NCI-H146 treated with DMSO at 0.1 percent for 48 hours (cell line): ENCODE measurements around the gene HDGFL2.
"Not testable (repeated sequence)": the region's sequence is repeated elsewhere in the genome, so short reads cannot be mapped to it uniquely, and the experiment has no call there.

Source experiments
- DNase-seq: peaks from one replicate; lab custom pipeline; 2025; ENCODE audit not compliant: unreplicated experiment; lab: John Stamatoyannopoulos, UW

Gene HDGFL2

DNA sequence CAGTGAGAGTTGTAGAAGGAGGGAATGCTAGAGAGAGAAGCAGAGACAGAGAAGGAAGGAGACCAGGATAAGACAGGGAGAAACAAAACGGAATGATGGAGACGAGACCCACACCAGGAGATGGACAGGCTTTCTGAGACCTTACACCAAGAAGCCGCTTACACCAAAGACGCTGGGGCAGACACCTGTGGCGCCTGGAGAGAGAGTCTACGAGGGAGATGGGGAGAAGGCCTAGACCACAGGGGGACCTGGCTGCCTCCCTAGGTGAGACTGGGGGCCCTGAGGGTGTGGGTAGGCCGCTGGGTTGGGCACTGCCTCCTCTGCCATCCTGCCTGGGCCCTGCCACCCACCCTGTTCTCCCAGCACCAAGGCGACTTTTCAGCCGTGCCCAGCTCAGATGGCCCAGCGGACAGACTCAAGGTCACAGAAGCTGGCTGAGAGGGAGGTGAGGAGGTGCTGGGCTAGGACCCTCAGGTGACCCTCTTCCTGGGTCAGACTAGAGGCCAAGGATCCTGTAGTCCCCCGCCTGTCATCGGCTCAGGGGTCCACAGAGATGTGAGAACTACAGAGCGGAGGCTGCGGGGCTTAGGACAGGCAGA lies 57.9 kb downstream of the HDGFL2 start:
- DNase-seq = no peak

DNA sequence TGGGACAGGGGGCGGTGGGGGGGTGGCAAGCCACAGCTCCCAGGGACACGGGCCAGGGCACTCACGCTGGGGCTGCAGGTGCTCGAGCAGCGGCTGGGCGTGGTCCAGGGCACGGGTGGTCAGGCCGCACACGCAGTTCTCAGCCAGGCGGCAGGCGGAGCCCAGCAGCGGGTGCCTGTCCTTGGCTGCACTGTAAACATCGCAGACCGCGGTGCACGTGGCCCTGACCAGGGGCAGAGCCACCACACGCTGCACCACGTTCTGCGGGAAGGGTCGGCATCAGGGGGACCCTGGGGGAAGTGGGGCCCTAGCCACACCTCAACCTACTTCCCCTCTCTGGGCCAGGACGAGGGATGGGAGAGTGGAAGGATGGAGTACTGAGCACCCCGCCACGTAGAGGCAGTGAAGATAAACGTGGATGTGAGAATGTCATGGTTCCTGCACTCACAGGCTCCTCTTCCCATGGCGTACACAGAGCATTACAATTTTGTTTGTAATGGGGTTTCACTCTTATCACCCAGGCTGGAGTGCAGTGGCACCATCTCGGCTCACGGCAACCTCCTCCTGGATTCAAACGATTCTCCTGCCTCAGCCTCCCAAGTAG lies 59.6 kb downstream of the HDGFL2 start:
- no peak for DNase-seq

DNA sequence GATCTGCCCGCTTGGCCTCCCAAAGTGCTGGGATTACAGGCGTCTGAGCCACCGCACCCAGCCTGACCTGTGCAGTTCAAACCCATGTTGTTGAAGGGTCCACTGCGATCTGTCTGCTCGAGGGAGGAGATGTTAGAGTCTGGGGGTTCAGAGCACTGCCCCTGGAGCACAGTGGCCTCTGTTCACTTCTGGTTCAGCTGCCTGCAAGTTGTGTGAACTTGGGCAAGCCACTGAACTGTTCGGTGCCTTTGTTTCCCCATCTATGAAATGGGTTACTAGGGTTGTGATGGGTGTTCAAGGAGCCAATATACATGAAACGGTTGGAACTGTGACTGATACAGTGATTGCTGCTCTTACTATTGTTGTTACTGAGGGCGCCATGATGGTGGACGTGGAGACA lies 61.2 kb downstream of the HDGFL2 start:
- DNase-seq = no peak

DNA sequence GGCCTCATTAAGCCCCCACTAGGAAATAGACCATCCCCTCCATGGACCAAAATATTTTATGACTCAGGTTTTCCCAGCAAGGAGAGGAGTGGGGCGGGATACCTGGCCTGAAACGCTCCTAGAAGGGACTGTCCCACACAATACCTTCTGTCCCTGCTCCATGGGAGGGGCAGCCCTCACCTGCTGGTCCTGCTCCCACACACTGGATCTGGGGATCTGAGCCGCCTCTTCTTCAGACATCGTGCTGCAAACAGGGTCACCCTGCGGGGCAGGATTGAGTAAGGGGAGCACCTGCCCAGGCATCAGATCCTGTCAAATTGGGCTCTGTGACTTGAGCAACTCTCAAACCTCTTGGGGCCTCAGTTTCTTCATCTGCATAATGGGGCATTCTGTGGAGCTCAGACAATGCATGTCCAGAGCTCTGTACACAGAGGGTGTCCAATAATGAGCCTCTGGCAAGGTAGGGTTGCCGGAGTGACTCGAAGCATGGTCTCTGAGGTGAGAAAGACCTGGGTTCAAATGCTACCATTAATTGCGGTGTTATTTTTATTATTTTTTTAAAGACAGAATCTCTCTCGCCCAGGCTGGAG lies 61.8 kb downstream of the HDGFL2 start:
- DNase-seq = no peak

DNA sequence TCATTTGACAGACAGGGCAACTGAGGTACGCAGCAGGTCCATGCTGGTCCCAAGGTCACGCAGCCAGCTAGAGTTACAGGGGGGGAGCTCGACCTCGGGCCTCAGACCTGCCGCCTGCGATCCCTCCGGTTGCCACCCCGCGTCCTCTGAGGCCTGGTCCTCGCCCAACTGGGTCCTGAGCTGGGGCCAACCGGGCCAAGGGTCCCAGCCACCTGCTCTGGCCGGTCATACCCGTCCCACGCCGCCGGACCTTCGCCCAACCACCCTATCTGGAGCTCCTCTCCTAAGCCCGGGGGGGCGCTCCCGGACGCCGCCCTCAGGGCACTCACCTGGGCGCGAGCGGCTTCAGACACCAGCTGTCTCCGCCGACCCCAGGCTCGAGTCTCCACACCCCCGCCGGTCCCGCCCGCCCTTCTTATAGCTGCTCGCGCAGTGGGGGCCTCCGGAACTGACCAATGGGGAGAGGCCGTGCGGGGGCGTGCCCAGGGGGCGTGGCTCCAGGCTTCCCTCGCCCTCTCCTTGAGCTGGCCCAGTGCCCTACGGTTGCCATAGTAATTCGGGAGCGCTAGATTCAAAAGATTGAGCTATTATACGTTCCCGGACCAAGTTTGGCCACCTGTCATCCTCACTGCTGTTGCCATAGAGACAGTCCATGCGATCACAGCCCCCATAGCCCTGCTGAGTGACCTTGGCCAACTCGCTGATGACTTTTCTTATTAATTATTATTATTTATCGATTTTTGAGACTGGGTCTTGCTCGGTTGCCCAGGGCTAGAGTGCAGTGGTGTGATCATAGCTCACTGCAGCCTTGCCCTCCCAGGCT lies 63.0 kb downstream of the HDGFL2 start, which contains the start of gene PLIN5:
PLIN5 (minus strand) TSS at position 389 of the 823 bp plus-strand sequence. CDS start 1,150 bp downstream, outside the sequence.
- peak; percentile 83 for DNase-seq

DNA sequence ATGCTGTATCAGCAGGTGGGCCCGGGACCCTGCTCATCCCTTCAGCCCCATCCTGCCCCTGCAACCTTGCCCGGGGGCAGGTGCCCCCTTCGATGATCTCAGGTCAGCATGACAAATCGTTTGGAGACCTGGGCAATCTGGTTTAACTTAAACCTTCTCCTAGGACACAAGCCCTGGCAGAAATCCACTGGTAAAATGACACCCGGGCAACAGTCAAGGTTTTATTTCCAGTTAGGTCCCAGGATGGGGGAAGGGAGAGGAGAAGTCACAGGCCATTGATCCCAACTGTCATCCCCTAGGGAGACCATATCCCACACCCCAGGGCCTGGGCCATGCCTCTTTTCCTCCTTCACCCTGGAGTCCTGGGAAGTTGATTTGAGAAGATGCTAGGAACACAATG lies 64.7 kb downstream of the HDGFL2 start:
- DNase-seq = no peak

DNA sequence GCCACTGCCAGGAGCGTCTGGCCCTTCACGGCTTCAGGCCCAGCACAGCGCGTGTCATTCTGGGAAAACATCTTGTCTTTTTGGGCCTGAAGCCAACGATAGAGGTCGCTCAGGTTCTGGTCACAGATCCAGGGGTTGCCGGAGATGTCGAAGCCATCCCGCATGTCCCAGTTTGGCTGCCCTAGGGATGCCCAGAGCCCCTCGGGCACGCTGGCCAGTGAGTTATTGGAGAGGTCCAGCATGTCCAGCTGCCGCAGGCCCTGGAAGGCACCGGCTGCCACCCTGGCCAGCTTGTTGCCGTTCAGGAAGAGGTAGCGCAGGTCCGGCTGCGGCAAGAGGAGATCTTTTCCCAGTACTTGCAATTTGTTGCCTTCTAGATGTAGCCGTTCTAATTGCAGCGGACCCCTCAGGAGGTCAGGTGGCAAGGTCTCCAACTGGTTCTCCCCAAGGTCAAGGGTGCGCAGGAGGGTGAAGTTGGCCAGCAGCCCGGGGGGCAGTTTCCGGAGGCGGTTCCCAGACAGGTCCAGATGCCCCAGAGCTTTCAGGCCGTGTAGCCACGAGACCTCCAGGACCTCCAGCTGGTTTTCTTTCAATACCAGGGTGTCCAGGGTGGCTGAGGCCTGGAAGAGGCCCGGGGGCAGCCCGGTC lies 66.0 kb downstream of the HDGFL2 start:
- DNase-seq = no peak

DNA sequence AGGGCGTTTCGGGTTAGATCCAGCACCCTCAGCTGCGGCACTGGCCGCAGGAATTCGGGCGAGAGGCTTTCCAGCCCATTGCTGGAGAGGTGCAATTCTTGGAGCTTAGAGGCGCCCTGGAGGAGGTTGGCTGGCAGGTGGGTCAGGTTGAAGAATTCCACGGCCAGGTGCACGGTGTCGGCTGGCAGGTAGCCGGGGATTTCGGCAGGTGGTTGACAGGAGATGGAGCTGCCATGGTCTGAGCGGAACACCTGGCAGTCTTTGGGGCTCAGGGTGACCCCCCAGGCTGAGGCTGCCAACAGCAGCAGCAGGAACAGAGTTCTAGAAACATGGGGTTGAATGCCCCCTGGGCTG lies 66.5 kb downstream of the HDGFL2 start:
- no peak for DNase-seq

DNA sequence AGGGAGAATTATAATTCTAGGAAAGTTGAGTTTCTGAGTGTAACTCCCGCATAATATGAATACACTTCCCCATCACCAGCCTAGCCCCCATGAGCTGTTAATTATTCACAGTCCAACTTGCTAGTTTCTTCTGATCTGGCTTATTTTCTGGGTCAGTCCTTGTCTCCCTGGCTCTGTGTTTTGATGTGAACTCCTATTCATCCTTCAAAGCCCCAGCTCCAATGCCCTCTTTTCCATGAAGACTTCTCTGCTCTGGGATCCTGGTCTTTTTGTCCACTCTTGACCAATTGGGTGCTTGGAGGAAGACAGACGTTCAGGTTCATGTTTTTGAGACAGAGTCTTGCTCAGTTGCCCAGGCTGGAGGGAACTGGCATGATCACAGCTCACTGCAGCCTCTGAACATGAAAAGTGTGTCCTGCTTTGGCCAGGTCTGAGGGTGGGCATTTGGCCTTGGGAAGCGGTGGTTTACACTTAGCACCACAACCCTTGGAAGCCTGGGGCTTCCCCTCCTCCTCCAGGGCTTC lies 67.1 kb downstream of the HDGFL2 start:
- no peak for DNase-seq

DNA sequence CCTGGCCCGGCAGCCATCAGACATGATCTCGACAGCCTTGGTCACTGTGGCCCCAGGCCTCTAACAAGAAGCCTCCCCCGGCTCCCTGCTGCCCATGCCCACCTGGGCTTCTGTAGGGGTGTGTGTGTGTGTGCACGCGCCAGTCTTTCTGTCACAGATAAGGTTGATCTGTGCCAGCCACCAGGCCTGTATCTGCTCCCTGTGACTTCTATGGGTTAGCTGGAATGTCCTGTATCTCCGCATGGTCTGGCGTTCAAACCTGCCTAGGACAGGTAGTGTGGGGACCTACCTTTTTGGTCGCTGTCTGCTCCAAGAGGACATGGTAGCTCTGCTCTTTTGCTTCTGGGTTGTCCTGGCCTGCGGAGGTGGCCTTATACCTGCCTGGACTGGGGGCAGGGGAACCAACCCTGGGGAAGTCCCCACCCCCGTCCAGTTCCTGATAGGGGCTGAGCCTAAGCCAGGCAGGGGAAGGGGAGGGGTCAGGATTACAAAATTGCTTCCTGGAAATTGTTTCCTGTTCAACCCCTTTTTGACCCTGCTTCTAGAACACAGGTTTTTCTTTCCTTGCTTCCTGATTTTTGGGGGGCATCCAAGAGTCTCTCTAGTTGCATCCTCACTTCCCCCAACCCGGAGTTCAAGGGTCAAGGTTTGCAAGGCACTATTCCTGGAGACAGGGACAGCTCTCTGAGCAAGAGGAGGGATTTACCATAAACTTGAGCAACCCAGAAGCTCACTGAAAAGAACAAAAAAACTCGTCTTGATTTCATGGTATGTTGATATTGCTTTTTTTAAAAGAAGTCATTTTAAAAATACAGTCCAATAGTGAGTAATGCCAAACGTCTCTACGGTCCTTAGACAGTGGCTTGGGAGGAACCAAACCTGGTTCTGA lies 67.8 kb downstream of the HDGFL2 start, which contains the start of gene LRG1:
LRG1 (minus strand) TSS at position 344 of the 889 bp plus-strand sequence; CDS start at position 321, 23 bp downstream.
- no peak for DNase-seq

DNA sequence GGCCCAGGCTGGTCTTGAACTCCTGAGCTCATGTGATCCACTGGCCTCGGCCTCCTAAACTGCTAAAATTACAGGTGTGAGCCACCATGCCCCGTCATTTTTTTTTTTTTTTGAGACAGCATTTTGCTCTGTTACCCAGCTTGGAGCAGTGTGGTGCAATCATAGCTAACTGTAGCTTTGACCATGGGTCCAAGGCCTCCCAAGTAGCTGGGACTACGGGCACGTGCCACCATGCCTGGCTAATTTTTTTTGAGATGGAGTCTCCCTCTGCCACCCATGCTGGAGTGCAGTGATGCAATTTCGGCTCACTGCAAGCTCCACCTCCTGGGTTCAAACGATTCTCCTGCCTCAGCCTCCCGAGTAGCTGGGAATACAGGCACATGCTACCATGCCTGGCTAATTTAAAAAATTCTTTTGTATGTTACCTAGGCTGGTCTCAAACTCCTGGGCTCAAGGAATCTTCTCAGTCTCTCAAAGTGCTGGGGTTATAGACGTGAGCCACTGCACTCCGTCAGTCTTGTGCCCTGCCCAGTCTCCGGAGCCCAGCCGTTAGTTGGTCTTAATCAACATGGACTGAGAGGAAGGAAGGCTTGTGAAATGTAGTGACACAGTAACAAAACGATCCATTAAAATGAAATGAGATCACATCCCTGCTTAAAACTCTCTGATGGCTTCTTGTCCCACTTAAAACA lies 69.2 kb downstream of the HDGFL2 start:
- DNase-seq = no peak

DNA sequence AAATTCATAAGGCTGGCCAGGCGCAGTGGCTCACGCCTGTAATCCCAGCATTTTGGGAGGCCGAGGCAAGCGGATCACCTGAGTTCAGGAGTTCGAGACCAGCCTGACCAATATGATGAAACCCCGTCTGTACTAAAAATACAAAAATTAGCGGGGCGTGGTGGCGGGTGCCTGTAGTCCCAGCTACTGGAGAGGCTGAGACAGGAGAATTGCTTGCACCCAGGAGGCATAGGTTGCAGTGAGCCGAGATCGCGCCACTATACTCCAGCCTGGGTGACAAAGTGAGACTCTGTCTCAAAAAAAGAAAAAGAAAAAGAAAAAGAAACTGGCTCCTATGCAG lies 69.7 kb downstream of the HDGFL2 start:
- DNase-seq = not testable (repeated sequence)

DNA sequence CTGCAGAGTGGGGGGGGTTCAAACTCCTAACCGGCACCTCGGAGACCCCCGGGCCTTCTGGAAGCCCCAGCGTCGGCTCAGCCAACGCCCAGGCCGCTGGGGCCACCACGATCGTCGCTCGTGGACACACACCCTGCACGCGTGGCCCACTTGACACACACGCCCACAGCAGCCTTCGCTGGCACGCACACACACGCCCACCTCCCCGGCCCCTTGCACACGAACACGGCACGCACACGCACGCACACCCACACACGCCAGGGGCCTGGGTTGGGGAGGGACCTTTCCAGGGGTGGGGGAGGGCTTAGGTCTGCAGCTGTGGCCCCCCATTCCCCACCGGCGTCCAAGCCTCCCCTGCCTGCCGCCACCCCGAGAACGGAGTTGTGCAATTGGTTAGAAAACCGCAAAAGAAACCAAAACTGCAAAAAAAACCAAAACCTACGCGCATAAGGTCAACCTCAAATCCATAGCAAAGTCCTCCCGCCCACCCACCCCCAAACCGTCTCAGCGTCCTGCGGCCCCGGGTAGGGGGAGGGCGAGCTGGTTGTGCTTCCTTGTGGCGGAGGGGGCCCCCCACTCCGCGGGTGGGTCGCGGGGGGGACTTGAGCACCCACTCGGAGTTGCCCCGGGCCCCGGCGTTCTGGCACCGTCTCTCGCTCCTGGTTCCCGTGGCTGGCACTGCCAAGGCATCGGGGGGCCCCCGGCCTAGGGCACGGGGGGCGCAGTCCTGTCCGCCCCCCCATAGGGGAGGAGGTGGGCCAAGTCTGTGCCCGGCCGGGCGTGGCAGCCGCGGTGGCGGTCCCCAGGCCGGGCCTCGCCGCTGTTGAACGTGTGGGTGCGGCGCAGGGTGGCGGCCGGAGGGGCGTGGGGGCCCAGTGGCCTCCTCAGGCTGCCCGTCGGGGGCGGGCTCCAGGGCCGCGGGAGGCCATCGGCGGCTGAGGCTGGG lies 71.1 kb downstream of the HDGFL2 start:
- no peak for DNase-seq

DNA sequence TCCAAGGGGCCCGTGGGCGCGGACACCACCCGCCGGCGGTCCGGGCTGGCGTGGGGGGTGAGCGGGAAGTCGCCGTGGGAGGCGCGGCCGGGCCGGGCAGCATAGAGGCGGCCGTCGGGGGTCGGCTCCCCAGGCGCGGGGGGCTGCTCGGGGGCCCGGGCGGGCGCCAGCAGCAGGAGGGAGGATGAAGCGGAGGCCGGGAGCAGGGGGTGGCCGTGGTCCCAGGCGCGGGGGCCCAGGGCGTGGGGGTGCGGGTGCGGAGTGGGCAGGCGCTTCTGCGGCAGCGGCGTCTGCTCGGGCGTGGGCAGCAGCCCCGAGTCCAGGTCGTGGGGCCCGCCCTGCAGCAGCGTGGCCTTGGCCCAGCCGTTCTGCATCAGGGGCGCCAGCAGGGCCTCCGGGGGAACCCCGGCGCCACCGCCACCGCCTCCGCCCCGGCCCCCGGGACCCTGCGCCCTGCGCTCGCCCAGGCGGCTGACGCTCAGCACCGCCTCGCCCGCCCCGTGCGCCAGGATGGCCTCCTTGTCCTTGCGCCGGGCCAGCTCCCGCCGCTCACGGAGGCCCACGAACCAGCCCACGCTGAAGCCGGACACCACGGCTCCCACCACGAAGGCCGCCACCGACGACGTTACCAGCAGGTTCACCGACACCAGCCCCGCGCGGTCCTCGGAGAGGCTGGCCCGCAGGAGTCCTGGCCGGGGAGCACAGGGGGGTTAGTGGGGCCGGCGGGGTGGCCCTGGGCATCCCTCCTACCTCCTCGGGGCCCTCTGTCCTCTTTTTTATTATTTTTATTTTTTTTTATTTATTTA lies 71.9 kb downstream of the HDGFL2 start:
- no peak for DNase-seq

DNA sequence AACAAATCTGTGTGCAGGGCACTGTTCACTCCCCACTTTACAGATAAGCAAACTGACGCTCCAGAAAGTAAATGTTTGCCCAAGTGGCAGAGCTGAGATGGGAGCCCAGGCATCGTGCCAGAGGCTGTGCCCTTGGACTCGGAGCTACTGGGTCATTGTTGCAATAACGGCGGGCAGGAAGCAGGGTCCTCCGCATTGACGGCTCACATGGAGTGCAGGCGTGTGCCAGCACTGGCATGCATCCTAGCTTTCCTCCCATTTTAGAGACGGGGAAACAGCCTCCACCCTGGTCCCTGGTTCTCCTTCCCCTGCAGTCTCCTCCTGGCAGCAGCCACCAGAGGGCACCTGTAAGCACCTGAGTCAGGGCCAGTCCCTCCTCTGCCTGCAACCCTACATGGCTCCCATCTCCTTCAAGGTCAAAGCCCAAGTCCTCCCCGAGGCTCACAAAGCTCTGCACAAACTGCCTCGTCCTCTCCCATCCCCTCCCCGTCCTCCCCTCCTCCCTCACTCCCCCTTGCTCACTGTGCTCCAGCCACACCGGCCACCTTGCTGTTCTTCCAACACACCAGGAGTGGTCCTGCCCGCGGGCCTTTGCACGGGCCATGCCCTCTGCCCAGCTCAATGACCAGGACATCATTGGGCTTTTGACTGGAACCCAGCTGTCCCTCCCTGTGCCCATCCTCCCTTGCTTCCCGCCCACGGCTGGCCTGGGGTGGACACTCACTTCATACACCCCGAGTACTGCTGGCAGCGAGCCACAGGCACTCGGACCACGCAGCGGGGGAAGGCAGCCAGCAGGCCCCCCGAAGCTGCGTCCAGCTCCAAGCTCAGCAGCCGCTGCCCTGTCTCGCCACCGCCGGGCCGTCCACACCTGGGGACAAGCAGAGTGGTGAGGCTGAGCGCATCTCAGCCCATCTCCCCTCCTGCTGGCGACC lies 75.5 kb downstream of the HDGFL2 start:
- DNase-seq = no peak

DNA sequence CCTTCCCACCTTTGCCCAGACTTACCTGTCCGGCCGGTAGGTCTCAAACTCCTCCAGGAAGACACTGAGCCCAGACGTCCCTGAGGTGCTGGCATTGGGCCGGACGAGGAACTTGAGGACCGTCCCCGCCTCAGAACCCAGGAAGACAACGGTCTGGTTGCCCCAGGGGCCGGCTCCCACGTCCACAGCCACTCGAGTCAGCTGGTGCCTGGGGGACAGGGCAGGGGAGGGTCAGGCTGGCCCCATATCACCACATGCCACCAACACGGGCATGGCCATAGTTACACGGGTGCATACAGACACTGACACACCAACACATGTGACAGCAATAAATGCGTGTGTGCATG lies 76.1 kb downstream of the HDGFL2 start:
- no peak for DNase-seq

DNA sequence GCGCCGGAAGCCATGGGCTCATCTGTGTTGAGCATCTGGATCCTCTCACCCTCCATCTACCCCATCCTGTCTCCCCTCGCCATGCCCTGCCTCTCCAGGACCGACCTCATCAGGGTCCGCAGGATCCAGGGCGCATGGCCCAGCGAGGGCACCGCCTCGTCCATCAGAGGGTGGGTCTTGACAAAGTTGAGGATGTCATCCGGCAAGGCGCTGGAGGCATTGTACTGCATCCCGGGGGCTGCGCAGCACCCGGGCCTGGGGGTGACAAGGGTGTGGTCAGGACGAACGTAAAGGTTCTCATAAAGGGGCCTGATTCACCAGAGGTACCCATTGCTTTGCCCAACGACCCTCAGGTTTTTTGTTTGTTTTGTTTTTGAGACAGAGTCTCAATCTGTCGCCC lies 77.9 kb downstream of the HDGFL2 start:
- DNase-seq = no peak
